HG02763 (cell line): ENCODE measurements around the gene ARL16.

Experiments used
- ATAC-seq: cut with Tn5 transposase; IDR thresholded peaks from one replicate; pipeline ENCODE4 v1.9.1; 2021; ENCODE audit warnings: mild to moderate bottlenecking, moderate library complexity; ENCODE audit not compliant: unreplicated experiment

ARL16 gene

DNA sequence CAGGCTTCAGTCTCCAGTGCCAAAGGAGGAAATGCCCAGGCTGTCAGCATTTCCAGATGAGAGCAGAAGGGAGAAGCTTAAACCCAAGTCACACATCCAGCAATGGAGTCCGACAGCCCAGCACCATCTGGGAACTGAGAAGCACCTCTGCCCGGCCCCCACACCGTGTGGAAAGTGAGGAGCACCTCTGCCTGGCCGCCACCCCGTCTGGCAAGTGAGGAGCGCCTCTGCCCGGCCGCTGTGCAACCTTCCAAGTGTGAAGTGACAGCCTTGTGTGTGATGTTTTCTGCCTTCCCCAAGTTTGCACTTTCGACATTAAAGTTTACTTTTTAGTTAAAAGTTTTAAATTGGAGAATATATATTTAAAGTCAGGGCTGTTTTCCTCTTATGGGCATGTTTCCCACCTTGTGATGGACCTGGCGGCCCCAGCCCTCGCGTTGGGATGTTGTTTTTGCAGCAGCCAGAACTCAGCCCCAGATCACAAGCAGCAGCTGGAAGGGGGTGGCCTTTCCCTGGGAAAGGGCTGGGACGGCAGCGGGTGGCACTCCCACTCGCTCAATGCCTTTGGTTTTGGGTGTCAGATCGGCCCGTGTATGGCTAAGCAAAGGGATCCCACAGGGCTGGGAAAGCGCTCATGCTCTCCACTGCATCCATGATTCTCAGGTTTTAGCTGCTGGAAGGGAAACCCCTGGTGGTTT lies 9.9 kb downstream of the ARL16 start:
- no peak for ATAC-seq

DNA sequence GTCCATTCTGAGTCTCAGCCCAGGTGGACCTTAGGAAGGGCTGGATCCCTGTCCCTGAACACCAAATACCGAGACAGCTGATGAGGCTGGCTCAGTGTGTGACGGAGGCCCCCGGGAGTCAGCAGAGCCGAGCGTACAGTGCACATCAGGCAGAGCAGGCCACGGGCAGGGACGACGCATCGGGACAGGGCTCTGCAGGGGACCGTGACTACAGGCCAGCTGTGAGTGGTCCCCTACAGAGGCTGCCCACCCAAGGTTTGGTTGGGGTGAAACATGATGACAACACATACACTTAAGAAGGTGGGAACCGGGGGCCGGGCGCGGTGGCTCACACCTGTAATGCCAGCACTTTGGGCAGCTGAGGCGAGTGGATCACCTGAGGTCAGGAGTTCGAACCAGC lies 10.6 kb downstream of the ARL16 start:
- no peak for ATAC-seq

DNA sequence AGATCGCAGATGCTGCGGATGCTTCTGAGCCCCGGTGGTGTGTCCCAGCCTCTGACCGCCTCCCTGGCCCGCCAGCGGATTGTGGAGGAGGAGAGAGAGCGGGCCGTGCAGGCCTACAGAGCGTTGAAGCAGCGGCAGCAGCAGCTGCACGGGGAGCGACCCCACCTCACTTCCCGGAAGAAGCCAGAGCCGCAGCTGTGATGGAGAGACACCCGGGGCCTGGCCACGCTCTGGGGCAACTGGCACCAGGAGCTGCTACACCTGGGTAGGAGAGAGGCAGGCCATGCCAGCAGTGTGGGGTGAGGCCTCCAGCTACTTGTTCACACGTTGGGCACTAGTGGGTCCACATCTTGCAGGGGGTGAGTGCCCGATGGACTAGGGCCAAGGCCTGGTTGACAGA lies 11.1 kb downstream of the ARL16 start:
- ATAC-seq, result no peak

DNA sequence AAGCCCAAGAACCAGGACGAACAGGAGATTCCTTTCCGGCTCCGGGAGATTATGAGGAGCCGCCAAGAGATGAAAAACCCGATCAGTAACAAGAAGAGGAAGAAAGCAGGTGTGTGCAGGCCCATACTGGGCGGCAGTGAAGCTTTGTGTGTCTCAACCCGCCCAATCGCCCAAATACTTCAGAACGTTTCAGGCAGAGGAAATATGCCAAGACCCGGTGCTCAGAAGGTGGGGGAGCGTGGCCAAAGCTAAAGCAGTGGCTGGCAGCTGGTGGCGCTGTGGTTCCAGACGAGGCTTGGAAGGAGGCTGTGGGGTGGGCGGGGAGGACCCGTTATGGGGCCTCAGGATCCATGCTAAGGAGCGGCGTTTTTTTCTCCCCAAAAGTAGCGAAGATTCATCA lies 15.8 kb downstream of the ARL16 start:
- no peak for ATAC-seq

DNA sequence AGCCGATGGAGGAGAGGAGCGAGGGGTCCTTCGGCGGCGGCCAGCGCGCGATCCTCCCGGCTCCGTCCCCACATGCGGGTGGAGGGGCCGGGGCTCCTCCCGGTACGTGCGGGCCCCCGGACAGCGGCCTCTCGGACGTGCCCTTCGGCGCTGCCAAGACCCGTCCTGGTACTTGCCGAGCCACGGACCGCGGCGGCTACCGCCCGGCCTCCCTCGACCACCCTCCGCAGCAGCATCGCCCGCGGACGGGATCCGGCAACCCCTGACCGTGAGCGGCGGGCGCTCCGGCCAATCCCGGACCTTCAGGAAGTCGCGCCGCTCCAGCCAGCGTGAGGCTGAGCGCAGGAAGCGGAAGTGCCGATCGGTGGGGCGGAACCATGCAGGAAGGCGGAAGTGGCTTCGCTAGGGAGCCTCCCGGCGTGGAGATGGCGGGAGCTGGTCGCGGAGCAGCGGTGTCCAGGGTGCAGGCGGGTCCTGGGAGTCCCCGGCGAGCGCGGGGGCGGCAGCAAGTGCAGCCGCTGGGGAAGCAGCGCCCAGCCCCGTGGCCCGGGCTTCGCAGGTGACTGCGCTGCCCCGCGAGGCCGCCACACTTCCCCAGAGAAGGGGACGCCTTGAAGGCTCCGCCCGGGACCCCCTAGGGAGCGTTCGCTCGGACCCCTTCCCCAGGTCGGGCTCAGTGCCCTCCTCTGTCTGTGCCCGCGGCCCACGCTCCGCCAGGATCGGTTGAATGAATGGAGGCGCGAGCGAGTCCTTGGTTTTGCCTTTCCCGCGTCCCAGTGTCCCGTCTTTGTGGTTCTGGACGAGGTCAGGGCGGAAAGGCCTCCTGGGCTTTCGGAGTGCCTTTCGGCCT lies 17.0 kb downstream of the ARL16 start, which contains the start of the genes CCDC137 and OXLD1:
CCDC137 (plus strand) TSS at position 396 of the 850 bp plus-strand sequence; CDS start at position 426, 30 bp downstream.
OXLD1 (minus strand) TSS at position 264 of the 850 bp plus-strand sequence; CDS start at position 236, 28 bp downstream.
- peak; percentile 93 for ATAC-seq

DNA sequence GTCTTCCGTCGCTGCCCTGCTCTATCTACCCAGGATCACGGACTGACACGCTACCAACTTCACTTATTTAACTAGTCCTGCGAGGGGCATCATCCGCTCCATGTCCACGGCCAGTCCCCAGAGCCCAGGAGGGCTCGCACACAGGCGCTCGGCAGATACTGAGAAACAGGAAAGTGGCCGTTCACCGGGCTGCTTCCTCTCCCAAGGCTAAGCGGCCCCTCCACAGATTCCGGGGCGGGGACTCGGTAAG lies 17.6 kb downstream of the ARL16 start:
- no peak for ATAC-seq

DNA sequence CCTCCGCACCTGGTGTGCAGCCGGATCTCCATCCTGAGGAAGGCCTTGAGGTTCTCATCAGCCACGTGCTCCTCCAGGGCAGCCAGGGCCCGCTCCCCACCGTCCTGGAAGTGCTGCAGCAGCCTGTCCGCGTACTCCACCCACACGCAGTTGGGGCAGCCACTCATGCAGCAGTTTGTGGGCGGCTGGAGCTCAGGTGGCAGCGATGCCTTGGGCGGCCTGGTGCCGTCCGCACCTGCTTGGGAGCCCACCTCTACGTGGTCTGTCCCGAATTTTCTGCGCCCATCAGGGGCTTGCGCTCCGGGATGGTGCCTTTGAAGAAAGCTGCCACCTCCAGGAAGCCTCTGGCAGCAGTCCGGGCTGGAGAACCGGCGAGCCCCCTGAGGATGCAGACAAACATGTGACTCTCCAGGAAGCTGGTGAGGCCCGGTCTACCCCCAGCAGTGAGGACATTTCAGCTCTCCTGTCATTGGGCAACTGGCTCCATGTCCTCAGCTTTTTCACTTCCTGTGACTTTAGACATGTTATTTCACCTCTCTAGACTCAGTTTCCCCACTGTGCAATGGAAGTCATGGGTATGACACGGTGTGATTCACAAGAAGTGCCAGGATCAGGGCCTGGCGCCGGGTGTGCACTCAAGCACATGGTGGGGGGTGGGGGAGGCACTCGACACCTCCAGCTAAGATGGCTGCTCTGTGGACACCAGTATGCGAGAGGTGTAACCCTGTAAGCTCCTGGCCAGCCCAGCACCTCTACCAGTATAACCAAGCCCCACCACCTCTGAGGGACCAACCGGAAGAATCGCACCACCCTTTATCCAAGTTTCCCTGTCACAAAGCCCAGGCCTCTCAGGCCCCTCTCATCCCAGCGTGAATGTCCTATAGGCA lies 18.1 kb downstream of the ARL16 start:
- no peak for ATAC-seq

DNA sequence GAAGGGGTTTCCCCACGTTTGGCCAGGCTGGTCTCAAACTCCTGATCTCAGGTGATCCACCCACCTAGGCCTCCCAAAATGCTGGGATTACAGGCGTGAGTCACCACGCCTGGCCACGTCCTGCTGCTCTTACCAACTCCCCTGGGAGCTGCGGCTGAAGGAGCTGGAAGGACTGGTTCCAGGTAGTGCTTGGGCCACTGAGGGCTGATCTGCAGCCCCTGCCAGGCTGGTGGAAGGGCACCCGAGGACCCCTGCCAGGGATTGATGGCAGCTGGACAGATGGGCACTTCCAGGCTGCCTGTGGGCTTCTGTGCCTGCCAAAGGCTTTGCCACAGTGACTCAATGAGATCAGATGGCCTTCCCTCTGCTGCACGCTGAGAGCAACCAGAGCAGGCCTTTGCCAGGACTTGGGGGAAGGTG lies 19.5 kb downstream of the ARL16 start:
- no peak for ATAC-seq

DNA sequence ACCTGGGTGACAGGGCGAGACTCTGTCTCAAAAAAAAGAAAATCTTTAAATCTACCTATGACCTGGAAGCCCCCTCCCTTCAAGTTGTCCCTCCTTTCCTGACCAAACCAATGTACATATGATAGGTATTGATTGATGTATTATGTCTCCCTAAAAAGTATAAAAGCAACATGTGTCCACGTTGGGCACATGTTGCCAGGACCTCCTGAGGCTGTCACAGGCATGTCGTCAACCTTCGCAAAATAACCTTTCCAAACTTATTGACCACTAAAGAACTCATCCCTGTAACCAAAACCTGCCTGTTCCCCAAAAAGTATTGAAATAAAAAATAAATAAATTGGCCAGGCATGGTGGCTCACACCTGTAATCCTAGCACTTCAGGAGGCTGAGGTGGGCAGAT lies 21.6 kb downstream of the ARL16 start:
- no peak for ATAC-seq

DNA sequence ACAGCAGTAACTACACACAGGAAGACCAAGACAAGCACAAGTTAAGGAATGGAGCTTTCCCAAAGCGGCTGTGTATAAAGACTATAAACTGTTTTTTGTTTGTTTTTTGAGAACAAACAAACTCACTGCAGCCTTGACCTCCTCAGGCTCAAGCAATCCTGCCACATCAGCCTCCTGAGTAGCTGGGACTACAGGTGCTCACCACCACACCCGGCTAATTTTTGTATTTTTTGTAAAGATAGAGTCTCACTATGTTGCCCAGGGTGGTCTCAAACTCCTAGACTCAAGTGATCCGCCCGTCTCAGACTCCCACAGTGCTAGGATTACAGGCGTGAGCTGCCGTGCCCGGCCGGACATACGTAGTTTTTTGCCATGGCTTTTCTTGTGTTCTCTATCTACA lies 23.2 kb downstream of the ARL16 start:
- ATAC-seq, result no peak

DNA sequence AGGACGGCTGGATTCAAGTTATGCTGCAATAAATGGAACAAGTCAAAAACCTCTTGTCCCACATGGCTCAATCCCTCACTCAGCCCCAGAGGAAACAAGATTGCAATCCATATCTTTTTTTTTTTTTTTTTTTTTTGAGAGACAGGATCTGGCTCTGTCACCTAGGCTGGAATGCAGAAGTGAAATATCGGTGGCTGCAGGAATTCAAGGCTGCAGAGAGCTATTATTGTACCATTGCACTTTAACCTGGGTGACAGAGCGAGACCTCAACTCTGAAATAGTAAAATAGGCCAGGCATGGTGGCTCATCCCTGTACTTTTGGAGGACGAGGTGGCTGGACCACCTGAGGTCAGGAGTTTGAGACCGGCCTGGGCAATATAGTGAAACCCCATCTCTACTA lies 24.6 kb downstream of the ARL16 start:
- ATAC-seq, result no peak

DNA sequence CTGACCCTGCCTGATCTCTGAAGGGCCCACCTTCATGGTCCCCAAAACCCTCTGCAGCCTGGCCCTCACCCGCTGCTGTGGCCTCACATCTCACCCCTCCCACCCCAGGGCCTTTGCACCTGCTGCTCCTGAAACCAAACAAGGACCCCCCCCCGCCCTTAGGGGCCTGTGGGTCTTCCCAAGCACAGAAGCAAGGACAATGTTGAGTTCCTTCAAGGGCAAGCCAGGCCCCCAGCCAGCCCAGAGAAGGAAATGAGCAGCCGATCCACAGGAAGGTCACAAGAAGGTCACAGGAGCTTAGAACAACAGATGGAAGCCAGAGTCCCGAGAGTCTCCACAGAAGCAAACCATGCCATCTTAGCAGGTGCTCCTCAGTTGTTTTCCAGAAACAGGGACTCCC lies 26.8 kb downstream of the ARL16 start:
- ATAC-seq, result no peak

DNA sequence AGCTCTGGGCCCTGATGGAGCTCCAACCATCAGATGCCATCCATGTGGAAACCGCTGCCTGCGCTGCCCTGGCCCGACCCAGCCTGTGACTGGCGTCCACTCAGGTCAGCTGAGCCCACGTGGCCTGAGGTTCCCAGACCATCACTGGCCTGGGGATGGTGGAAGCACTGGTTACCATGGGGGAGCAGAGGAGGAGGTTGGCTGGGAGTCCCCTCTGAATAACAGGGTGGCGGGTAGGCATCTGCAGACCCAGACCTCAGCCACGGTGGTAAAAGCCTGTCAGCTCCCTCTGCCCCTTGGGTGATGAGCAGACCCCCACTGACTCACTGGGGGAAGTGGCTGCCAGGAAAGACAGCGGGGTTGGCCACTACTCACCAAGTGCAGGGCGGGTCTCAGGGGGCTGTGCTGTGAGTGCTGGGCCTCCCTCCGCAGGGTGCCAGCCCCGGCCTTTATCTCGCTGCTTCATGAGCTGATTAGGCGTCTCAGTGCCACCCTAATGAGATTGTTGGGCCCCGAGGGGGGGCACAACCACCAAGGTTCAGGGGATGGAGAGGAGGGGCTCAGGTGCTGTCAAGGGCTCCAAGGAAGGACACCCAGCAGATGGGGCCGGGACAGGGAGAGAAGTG lies 27.4 kb downstream of the ARL16 start, which contains the start of gene PDE6G:
PDE6G (minus strand) TSS at position 425 of the 626 bp plus-strand sequence. CDS start 3,237 bp downstream, outside the sequence.
- ATAC-seq, result no peak

DNA sequence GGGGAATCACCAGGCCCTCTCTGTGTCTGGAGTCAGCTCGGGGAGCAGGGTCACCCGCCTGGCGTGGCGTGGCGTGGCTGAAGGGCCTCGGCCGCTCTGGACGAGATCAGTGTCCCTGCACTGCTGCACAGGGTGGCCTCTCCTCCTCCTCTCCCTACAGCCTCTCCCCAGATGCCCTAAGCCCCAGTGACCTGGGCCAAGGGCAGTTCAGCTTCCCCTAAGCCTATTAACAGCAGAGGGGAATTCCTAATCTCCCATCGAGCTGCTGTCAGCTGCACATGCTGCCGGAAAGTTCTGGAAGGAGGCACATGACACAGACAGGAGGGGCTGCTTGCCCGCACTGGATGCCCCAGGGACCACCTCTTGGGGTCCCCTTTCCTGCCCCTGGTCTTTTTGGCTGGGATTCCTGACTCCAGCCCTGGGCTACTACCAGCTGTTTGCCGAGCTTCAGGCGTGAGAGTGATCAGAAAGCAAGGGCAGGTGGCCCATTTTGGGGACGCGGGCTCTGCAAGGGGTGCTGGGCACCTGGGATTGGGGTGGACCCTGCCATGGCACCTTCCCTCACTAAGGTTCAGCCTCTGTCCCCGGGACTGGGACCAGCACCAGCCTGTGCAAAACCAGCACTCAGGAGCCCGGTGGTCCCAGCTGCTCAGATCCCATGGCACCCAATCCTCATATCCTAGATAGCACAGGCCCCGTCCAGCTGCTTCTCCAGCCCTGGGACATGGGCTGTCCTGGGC lies 28.0 kb downstream of the ARL16 start:
- no peak for ATAC-seq

DNA sequence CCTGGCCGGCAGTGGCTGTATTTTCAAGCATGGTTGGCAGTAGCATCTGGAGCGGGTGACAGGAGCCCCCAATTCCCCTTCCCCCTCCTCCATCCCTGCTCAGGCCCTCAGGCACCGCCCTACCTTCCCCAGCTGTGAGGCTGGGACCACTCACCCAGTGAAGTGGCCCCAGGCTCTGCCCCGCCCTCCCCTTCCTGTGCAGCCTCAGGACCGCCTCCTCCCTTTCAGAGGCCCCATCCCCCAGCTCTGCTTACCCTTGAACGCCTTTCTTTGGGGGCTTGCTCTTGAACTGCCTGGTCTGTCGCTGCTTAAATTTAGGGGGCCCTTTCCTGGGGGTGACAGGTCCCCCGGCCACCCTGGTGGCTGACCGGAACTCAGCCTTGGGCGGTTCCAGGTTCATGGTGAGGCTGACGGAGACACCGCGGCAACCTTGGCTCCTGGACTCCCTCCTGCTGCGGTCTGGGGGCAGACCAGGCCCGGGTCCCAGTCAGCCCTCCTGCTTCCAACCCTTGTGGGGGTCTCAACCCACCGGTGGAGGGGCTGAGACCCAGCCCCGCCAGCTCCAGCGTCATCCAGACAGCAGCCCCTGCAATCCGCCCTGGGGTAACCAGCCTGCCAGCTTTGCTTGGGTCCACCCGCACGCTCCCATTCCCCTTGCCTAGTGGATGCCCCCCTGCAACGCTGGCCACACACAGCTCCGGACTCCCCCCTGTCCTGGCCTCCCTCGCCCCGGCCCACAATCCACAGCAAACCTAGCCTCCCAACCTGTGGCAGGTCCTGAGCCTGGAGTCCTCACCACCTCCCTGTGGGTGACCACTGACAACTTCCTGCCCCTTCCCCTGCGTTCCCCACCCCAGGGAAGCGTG lies 30.5 kb downstream of the ARL16 start:
- ATAC-seq, result no peak

DNA sequence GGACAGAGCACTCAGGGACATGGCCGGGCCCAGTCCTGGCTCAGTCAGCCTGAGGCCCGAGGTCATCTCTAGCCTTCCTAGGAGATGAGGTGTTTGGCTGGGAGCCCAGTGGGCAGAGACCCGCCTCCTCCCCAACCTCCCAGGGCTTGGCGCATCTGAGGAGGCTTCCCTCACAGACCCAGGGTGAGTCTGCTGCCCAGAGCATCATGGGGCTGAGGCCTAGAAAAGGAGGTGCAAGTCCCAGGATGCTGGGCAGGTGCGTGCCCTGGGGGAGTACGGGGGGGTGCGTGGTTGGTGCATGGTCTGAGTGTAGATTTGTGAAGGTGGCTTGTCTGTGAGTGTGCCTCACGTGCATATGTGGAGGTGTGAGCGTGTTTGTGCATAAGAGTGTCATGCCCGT lies 31.9 kb downstream of the ARL16 start:
- no peak for ATAC-seq

DNA sequence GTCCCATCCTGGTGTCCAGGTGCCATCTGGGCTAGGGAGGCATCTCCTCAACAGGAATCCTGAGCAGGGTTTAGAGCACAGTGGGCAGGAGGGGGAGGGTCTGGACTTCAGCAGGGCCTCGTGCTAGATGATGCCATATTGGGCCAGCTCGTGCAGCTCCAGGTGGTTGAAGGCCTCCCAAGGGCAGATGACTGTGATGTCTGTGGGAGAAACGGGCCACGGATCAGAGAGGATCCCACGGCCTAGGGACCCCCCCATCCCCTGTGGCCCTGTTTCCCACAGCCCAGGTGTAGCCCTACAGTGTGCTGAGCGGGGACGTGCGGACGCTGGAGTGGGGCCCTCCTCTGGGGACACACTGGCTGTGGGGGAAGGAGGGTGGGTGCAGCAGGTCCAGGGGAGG lies 32.6 kb downstream of the ARL16 start:
- no peak for ATAC-seq

DNA sequence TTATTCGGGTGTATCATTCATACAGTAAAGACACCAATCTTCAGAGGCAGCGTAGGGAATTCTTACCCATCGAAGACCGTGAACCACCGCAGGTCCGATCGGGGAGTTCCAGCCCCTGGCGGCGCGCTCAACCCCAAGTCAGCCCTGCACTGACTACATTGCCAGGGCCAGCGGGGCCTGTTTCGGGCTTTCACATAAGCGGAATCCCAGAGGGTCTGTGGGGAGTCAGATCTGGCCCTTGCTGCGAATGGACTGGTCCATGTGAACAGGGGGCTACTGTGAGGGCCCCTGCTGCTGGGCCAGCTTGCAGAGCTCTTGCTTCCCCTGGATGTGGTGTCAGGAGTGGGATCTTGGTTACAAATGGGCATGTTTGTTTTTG lies 34.9 kb downstream of the ARL16 start:
- no peak for ATAC-seq

DNA sequence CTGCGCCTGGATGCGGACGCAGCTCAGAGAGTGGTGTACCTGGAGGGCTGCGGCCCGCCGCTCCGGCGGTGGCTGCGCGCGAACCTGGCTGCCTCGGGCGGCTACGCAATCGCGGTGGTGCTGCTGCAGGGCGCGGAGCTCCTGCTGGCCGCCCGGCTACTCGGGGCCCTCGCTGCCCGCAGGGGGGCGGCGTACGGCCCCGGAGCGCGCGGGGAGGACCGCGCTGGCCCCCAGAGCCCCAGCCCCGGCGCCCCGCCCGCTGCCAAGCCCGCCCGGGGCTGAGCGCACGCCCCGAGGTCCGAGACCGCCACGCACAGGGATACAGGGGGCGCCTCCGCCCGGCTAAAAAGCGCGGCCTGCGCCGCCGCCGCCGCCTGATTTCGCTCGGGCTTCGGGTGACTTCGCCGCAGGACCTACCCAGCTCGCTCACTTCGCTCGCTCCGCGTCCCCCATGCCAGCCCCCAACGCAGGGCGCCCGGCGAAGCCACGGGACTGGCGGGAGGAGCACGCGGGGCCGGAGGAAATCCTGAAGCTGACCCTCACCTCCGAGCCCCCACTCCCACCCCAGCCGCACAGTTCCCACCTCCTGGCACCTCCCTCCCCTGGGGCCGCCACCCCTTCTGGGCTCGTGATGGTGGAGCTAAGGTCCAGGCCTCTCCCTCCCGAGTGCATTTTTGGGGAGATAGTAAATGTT lies 35.4 kb downstream of the ARL16 start:
- no peak for ATAC-seq
